22Rv1 (cell line): ENCODE measurements around the gene NLGN4Y.

Source experiments
- H3K27ac ChIP-seq: fragments of 450-650 bp; 2 replicates; pipeline ENCODE4 v1.5.1; 2017
- ZFX ChIP-seq: fragments of 450-650 bp; IDR thresholded peaks from 2 replicates; pipeline ENCODE4 v1.6.1; 2017; ENCODE audit warnings: antibody characterized with exemption, borderline replicate concordance
- TF ChIP-seq, protein P1 (sequence below): fragments of 450-650 bp; IDR thresholded peaks from 2 replicates; pipeline ENCODE4 v1.5.1; 2017; ENCODE audit warnings: mild to moderate bottlenecking

NLGN4Y gene

GRCh38 chrY:14637551-14637950 lies 113.2 kb downstream of the NLGN4Y start:
- no peak for TF ChIP-seq ZFX
- TF ChIP-seq, protein P1, sequence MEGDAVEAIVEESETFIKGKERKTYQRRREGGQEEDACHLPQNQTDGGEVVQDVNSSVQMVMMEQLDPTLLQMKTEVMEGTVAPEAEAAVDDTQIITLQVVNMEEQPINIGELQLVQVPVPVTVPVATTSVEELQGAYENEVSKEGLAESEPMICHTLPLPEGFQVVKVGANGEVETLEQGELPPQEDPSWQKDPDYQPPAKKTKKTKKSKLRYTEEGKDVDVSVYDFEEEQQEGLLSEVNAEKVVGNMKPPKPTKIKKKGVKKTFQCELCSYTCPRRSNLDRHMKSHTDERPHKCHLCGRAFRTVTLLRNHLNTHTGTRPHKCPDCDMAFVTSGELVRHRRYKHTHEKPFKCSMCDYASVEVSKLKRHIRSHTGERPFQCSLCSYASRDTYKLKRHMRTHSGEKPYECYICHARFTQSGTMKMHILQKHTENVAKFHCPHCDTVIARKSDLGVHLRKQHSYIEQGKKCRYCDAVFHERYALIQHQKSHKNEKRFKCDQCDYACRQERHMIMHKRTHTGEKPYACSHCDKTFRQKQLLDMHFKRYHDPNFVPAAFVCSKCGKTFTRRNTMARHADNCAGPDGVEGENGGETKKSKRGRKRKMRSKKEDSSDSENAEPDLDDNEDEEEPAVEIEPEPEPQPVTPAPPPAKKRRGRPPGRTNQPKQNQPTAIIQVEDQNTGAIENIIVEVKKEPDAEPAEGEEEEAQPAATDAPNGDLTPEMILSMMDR: no peak

GRCh38 chrY:14641853-14642252 lies 117.5 kb downstream of the NLGN4Y start:
- TF ChIP-seq, protein P1: no peak
- no peak for TF ChIP-seq ZFX
- no peak overlapping the region for H3K27ac ChIP-seq

More at GRCh38 chrY:14637551-14637950, 113.2 kb downstream of the NLGN4Y start:
- no peak overlapping the region for H3K27ac ChIP-seq

GRCh38 chrY:14644157-14644952 lies 120.0 kb downstream of the NLGN4Y start:
- TF ChIP-seq ZFX: no peak
- TF ChIP-seq, protein P1: no peak
- no peak overlapping the region for H3K27ac ChIP-seq

- no peak overlapping the region for H3K27ac ChIP-seq
- no peak for TF ChIP-seq ZFX
- TF ChIP-seq, protein P1: no peak
These were observed 154.9 kb downstream of the NLGN4Y start for GRCh38 chrY:14679181-14679580.

GRCh38 chrY:14694543-14694942 lies 170.2 kb downstream of the NLGN4Y start:
- H3K27ac ChIP-seq: no peak overlapping the region
- TF ChIP-seq ZFX: no peak
- TF ChIP-seq, protein P1: no peak

GRCh38 chrY:14708158-14708557 lies 183.8 kb downstream of the NLGN4Y start:
- TF ChIP-seq ZFX: no peak
- TF ChIP-seq, protein P1: no peak
- H3K27ac ChIP-seq: no peak overlapping the region

GRCh38 chrY:14741596-14741995 lies 217.3 kb downstream of the NLGN4Y start:
- TF ChIP-seq, protein P1: no peak
- H3K27ac ChIP-seq: no peak overlapping the region
